CD4-positive, alpha-beta T cell treated with Interleukin-1 beta for 1 hour (primary cell): ENCODE data around the gene MVK.
A peak's percentile ranks its signal among the peaks of the same experiment; 100 is the strongest.
"Not testable (repeated sequence)": the region's sequence is repeated elsewhere in the genome, so short reads cannot be mapped to it uniquely, and the experiment has no call there.

ENCODE experiments used
- DNase-seq, 2 donors: peaks; one replicate each; pipeline ENCODE4 v3.0.0-alpha.2; 2020 to 2022

The MVK gene

DNA sequence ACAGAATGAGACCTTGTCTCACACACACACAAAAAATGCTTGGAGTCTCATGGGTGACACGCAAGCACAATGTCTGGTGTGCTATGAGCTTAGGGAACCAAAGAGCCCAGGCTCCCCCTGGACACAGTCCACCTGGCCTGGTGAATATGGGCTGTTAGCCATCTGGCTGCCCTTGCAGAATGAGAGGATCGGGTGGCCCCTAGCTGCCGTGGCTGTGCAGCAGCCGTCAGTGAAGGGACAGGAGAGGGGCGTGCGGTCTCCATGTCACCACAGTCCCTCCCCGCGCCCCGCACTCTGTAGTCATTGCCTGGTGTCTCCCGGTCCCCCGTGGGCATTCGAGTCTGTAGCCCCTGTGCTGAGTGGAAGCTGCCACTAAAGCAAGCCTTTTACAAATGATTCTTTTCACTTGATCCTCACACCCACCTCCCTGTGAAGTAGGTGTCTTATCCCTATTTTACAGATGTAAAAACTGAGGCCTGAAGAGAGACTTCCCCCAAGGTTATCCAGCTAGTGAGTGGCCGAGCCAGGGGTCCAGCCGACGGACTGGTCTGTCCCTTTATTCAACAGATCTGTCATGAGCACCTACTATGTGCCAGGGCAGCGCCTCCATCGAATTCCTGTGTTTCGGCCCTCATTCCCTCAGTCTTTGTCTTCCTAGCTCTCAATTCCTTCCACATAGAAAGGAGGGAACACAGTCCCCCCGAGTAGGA lies 18.8 kb downstream of the MVK start:
- no peak for DNase-seq

DNA sequence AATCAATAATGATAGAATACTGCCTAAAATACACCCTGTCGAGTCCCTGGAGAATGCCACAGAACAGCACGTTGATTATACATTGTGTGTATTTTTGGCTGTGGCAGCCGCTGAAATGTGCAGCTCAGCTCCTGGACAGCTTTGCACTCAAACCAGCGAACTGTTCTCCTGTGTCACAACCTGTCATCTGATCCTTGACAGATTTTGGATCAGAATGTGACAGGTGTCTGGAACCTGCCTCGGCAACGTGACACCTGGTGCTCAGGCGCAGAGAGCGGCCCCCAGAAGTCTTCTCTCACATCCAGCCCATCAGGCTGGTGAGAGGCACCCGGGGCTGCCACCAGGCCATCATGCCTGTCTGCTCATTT lies 19.3 kb downstream of the MVK start:
- no peak for DNase-seq

DNA sequence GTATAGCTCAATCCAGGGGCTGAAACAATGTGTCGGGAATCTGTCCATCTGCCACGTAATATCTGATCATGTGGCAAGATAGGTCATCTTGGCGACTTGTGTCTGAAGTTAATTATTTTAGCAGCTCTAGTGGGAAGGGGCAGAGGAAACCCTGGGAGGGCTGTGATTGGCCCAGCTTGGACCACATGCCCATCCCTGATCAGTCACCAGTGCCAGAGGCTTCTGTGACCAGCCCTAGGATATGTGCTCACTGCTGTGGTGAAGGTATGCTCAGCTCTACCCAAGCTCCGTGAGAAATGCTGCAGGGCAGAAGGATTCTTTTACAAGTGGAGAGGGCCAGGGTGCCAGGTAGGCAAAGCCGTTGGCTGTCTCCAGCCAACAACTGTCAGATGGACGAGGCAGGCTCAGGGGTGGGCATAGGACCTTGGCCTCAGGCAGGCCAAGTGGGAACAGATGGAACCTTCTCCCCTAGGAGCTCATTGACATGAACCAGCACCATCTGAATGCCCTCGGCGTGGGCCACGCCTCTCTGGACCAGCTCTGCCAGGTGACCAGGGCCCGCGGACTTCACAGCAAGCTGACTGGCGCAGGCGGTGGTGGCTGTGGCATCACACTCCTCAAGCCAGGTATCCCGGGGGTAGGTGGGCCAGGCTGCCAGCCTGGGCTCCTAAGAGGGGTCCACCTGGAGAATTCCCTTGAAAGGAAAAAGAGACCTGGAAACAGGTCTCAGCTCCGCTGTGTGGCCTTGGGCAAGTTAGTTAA lies 21.1 kb downstream of the MVK start:
- DNase-seq, result no peak

DNA sequence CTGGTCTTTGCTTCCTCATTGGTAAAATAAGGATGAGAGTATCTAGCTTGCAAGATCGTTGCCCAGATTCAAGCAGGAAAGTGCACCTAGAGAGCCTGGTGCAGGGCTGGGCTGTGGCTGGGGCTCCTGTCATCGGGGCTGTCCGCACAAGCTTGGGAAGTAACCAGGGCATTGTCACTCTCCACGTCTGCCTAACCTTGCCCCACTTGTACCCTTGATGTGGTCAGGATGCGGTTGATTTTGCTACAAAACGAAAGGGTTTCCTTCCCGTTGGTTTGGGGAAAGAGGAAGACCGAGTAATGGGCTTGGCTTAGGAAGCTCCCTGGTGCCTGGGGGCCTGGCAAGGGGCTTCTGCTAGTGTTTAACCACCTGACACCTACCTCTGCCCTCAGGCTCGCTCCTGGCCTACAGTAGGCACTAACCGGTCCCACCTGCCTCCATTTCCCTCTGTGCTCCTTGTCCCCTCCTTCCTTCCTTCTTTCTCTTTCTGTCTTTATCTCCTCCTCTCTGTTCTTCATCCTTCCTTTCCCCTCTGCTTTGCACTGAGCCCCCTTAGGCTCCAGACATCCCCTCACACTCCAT lies 21.8 kb downstream of the MVK start:
- DNase-seq, result peak; percentile 4 to 30

DNA sequence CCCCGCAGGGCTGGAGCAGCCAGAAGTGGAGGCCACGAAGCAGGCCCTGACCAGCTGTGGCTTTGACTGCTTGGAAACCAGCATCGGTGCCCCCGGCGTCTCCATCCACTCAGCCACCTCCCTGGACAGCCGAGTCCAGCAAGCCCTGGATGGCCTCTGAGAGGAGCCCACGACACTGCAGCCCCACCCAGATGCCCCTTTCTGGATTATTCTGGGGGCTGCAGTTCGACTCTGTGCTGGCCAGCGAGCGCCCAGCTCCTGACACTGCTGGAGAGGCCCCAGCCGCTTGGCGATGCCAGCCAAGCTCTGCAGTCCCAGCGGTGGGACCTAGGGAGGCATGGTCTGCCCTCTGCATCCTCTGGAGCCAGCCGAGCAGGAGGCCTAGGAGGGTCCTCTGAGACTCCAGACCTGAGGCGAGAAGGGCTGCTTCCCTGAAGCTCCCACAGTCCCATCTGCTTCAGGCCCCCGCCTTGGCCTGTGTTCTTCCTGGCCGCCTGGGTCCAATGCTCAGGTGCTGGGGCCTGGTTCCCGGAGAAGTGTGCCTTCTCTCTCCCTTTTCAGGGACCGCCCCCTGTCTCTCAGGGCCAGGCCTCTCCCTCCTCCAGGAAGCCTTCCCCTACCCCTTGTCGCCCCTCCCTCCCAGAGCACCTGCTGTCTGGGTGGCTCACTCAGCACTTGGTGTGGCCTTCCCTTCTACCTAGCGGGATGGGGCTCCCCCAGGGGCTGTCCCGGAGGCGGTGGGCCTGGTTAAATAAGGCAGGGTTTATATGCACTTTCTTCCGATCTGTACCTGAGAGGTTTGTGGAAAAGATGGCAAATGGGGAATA lies 23.0 kb downstream of the MVK start:
- DNase-seq, result no peak

DNA sequence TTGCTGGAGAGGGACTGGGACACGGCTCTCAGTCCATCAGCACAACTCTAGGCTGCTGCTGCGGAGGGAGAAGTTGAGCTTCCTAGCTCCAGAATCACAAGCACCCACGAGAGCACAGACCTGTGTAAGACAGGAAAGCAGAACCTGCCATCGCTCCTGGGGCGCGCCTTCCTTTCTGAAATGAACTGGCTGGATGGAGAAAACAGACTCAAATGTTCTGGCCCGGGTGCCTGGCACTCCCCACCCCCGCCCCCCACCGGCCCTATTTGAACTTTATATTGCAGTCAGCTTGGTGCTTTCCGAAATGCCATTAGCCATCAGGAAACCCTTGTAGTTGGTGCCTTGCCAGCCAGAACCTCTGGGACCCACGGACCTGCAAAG lies 23.8 kb downstream of the MVK start:
- DNase-seq, result no peak

DNA sequence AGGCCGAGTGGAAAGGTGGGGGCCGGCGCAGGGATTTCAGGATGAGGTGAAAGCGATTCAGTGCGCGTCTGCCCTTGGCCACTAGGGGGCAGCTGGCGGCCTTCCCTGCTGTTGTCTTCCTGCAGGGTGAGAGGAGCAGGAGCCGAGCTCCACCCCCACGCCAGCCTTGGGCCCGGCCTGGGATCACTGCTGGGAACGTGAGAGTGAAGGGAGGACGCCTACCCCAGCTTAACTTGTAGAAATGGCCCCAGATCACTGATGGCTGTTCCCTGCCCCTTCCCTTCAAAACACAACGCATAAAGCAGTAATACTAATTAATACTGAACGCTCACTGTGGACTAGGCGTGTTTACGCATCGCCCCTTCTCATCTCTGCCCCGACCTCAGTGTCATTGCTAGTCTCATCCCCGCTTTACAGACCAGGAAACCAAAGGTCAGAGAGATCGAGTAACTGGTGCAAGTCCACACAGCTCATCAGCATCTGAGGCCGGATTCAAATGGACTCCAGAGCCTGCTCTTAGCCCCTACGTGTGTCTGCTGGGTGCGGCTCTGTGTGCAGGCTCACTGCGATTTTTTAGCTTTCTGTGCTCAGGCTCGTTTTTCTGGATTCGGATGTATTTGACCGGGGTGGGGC lies 24.3 kb downstream of the MVK start:
- peak; percentile 48 to 50 for DNase-seq

DNA sequence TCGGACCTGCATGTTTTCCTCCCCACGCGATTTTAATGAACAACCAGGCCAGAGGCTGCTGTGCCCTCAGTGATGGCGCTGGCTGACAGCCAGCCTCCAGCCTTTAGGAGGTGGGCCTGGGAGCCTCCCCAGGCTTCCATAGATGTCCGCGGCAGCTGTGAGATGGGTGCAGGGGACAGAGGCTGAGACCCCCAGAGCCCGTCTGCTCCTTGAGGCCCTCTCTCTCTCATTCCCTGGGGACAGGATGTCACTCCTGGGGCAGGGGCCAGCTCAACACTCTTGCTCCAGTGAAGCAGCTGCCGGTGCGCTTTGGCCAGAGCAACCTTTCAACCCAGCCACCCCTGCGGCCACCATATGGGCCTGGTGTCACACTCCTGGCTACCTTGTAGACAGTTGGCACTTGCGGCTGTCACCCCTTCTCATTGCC lies 24.8 kb downstream of the MVK start:
- DNase-seq, result no peak

DNA sequence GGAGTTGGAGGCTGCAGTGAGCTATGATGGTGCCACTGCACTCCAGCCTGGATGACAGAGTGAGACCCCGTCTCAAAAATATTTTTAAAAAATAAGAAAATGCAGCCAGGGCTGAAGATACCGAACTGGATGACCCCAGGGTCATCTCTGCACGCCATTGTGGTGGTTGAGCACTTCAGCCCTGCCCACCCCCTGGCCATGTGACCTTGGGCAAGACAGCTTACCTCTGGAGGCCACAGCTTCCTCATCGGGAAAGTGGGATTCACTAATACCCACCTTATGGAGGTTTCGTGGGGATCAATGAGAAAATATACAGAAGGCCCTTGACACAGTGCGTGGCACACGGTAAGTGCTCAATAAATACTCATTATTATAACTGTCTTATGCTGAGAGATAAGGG lies 25.5 kb downstream of the MVK start:
- no peak for DNase-seq

DNA sequence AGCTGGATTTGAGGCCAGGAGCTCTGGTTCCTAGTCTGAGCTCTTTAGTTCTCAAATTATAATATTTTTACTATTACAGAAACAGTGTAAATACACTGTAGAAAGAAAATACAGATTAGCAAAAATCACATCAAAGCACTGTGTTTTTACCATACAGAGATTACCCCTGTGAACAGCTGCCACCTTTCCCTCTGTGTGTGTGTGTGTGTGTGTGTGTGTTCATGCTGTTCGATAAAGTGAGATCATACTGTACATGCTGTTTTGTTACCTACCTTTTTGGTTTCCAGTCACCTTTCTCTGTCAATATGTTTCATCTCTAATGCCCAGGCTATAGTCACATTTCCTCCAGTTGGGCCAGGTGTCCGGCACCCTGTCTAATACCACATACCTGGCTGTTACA lies 26.9 kb downstream of the MVK start:
- DNase-seq, result no peak

DNA sequence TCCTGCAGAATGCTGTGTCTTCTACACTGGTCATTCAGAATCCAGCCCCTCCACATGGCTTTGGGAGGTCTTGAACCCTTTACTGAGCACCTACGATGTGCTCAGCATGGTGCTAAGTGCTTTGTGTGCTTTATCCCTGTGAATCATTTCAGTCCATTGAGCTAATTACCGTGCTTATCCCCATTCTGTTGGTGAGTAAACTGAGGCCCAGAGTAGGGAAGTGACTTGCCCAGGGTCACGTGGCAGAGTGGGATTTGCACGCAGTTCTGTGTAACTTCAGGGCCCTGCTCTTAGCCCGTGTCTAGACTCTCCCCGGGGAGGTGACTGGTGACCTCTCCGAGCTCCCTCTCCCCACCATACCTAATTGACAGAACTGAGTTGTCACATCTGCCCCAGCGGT lies 27.4 kb downstream of the MVK start:
- DNase-seq, result no peak

DNA sequence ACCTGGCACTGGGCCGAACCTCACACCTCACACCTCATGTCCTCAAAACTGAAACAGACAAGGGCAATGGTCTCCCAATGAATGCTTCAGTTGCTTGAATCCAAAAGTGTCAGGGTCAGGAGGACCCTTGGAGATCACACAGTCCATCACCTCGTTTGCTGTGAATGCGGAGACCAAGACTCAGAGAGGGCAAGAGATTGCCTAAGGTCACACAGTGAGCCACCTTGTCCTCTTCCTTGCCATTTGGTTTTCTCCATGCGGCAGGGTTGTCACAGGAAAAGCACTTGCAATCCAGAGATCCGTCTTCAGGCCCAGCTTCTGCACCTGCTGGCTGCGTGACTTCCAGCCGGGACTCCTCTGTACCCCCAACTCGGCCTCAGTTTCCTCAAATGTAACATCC lies 28.0 kb downstream of the MVK start:
- DNase-seq, result no peak

DNA sequence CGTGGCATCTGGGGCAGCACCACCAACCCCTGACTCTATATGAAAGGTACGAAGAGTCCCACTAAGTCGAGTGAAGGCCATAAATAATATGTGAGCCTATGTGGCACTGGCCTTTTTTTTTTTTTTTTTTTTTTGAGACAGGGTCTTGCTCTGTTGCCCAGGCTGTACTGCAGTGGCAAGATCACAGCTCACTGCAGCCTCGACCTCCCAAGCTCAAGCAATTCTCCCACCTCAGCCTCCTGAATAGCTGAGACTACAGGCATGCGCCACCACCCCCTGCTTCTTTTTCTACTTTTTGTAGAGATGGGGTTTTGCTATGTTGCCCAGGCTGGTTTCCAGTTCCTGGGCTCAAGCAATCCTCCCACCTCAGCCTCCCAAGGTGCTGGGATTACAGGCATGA lies 28.5 kb downstream of the MVK start:
- DNase-seq, result not testable (repeated sequence)

DNA sequence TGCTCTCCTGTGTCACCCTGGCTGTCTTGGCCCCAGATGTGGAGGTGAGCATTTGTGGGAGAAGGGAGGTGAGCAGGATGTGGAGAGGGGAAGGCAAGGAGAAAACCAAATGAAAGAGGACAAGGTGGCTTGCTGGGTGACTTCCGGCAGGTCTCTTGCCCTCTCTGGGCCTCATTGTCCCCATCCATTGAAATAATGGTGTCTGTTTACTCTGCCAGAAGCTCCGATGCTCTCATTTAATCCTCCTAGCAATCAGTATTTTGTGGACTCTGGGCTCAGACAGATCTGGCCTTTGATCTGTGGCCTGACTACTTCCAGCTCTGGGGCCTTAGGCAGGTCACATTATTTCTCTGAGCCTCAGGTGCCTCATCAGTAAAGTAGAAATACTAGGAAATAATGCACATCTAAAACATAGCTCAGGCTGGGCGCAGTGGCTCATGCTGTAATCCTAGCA lies 30.6 kb downstream of the MVK start:
- no peak for DNase-seq

DNA sequence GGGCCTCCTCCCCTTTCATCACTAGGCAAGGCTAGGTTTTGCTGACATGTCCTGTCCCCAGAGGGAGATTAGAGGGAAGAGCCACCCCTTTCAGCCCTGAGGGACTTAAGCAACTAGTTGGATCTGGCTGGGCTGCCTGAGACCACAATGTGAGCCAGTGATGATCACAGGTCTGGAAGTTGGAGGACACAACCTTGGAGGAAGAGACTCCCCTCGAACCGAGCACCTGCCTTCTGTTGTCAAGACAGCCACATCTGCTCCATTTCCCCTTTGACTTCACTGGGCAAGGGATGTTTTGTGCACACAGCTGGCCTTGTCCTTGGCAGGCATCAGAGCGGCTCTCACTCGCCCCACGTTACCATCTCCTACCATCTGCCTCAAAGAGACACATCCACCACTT lies 31.4 kb downstream of the MVK start:
- no peak for DNase-seq

DNA sequence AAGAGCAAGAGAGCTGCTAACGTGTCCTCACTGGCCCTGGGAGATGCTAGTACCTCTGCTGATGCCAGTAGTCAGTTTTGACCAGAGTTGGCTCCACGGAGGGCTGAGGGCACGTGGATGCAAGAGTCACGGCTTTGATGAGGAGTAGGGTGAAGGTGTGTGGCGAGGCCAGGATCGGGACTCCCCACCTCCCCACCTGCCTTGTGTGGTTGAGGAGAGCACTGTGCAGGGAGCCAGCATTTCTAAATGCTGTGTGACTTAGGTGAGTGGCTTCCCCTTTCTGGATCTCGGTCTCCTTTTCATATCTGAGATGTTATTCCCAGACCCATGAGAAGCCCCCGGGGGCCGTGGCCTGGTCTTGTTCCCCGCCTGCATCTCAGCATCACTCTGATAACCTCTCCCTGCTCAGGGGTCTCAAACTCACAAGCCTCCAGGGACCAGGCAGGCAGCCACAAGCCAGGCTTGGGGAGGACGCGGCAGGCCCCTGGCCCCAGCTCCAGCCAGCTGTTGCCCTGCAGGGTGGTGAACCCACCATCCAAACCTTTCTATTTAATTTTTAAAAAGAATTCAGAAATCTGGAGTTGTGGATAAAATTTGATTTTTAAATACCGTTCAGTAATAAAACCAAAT lies 32.1 kb downstream of the MVK start:
- DNase-seq, result no peak

DNA sequence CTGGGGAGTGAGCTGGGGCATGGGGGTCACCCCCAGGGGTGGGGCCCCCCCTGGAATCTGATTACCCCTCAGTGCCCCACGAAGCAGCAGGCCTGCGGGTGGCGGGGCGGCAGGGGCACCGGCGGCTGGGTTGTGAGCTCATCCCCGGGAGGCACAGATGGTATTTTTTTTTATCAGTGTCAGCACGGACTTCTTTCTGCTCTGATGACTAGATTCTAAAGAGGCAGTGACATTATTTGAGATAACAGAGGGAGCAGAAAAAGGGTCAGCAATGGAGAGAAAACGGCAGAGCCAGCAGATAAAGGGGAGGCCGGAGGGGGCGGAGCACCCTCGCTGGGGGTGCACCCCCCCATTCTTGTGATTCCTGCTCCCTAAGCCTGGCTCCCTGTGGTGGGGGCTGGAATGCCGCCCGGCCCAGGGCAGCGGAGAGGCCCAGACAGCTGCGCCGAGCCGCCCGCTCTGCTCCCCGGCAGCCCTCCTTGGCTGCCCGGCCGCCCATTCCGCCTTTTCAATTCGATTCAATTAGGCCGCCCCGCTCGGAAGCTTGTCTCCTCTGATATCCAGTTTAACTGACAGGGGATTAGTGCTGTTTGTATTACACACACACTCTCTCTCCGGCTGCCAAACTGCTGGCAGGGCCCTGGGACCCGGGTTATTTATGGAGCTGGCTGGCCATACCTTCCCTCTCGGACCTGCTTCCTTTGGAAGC lies 32.9 kb downstream of the MVK start:
- no peak for DNase-seq

DNA sequence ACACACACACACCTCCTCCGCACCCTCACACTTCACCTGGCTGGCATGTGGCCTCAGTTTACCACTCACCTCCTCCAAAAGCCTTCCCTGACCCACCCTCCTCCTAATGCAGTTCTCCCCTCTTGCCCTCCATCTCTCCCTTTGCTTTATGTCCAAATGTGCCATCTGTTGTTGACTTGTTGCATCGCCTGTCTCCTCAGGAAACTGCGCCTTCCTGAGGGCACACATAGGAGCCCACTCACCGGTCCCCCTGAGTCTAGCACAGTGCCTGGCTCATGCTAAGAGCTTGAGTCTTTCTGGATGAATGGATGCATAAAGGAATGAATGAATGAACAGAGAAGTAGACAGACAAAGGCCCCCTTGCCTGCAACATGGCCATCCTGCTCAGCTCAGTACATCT lies 34.0 kb downstream of the MVK start:
- DNase-seq, result no peak

DNA sequence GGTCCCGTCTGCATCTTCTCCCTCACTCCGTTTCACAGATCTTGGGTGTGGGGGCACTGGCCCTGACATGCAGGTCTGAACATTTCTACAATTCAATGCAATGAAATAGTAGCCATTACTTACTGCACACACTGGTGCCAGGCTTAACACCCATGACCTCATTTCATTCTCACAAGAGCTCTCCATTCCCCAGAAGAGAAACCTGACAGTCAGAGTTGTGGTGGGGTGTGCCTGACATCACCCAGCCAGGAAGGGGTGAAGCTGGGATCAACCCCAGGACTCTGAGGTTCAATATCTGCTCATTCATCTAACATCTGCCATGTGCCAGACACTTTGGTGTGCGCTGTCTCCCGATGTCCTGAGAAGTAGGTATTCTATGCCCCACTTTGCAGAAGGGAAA lies 34.7 kb downstream of the MVK start:
- DNase-seq, result no peak

DNA sequence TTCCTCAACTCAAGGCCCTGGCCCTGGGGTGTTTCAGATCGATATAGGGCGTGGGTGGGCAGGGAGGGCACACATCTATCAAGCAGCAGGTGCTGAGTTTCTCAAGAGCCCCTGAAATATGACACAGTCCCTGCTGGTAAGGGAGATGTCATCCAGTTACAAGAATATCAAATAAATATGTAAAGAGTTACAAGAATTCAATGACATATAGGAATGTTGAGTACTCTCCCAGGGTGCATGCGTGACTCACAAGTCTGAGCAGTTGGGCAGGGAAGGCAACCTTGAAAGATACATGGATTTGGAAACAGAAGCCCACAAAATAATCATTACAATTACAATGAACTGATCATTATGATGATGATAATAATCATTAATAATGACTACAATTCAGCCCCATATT lies 35.2 kb downstream of the MVK start:
- no peak for DNase-seq

DNA sequence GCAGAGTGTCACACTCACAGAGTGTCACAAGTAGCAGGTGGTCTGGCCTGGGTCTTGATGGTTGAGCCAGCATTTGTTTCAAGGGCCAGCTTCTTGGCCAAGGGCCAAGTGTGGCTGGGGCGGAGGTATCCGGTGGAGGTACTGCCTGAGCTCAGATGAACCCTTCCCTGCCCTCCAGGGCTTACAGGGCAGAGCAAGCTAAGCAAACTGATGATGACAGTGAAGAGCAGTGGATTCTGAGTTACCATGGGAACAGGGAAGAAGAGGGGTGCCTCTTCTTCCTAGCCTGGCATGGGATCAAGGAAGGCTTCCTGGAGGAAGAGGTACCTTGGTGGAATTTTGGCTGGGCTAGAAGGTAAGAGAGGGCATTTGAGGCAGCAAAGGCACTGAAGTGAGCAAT lies 35.7 kb downstream of the MVK start:
- DNase-seq, result no peak

DNA sequence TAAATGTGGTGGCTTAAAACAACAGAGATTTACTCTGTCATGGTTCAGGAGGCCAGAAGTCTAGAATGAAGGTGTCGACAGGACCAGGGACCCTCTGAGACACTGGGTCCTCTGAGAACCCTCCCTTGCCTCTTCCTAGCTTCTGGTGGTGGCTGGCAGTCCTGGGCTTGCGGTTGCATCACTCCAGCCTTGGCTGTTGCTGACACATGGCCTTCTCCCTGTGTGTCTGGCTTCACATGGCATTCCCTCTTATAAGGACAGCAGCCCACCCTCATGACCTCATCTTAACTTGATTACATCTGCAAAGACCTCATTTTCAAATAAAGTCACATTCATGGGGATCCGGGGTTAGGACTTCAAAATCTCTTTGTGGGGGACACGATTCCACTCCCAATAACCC lies 36.9 kb downstream of the MVK start:
- no peak for DNase-seq
